CD4-positive, alpha-beta T cell treated with Interleukin-4 for 4 hours (primary cell): Measurements from ENCODE around the gene ATP9B.
"Not testable (repeated sequence)": the region's sequence is repeated elsewhere in the genome, so short reads cannot be mapped to it uniquely, and the experiment has no call there.

Experiments
- DNase-seq: peaks from one replicate; pipeline ENCODE4 v3.0.0-alpha.2; 2020

Gene ATP9B

DNA sequence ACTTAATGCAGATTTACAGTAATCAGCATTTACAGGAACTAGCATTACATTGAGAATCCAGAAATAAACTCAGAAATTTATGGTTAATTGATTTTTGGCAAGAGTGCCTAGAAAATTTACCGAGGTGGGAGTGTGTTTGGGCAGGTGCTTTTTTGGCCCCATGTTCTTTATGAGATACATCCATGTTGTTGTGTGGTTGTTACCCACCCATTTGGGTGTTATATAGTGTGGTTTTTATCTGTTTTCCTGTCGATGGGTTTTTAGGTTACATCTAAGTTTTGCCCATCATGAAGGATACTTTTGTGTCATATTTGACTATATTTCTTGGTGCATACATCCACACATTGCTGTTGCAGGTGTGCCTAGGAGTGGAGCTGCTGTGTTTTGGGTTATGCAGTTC is 82.0 kb downstream of the ATP9B start:
- no peak for DNase-seq

DNA sequence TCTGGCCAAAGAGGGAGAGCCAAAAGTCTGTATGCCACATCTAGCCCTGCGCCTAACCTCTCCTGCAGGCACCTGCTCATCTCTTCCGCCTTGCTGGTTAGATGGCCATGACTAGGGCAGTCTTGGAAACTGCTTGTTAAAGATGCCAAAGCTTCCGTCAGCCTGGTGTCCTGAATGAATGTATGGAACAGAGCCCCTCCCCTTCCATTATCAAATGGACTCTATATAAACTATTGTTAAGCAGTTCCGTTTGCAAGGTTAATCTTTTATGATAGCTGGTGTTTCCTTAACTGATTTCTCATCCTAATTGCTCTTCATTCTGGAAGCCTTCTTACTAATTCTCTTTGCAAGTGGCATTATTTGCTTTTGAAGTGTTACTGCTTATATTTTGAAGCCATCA is 87.1 kb downstream of the ATP9B start:
- no peak for DNase-seq

DNA sequence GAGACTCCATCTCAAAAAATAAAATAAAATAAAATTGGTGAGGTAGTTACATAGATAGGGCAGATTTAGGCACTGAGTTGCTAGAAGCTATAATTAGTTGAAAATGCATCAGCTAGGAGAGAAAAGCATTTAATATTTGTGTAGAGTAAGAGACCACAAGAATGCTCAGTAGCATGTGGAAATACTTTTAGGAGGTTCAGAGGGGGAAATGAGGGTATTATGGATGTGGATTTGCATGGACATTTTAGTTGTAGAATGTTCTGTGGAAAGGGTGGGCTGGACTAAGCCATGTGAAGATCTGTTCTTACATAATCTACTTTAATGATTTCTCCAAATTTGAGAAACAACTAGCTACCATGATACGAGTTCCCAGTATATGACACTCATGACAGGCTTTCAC is 95.5 kb downstream of the ATP9B start:
- DNase-seq: no peak

DNA sequence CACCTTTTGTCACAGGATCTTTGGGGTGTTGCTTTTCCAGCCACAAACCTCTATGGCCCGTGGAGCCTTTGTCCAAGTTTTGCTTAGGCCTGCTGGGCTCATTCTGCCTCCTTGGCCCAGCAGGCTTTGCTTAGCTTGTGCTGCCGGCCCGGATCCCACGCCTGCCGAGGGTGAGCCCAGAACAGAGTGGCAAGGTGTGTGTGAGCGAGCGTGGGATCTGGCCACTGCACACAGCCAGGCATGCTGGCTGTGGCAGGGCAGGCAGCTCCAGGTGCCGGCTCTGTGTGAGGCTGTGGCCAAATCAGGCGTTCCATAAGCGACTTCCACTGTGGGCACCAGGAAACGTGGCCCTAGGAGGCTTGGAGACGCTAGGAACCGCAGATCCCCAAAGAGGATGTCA is 97.5 kb downstream of the ATP9B start:
- DNase-seq: no peak

DNA sequence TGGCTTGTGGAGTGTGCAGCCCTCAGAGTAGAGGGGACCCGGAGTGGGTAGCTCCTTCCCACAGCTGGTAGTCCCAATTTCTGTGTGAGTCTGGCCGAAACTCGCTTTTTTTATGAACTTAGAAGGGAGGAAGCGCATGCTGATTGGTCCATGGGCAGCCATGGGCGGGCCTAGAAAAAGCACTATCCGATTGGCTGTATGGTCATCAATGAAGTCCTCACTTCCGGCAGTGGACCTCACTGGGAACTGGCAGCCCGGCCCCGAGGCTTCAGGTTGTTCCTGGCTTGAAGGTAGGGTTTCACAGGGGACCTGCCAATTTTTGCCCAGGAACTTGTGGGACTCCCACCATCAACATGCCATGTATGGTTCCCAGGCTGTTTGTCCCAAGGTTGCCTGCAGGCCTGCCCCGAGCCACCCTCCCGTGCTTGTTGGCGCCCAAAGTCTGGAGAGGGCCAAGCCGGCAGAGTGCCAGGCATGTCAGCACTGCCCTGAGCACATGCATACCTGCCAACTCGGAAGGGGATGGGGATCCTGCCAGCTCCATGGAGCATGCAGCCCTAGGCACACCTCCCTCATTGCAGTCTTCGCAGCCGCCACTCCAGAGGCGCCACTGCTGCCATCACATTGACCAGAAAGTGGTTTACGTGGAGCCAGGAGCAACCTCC is 98.5 kb downstream of the ATP9B start:
- no peak for DNase-seq

DNA sequence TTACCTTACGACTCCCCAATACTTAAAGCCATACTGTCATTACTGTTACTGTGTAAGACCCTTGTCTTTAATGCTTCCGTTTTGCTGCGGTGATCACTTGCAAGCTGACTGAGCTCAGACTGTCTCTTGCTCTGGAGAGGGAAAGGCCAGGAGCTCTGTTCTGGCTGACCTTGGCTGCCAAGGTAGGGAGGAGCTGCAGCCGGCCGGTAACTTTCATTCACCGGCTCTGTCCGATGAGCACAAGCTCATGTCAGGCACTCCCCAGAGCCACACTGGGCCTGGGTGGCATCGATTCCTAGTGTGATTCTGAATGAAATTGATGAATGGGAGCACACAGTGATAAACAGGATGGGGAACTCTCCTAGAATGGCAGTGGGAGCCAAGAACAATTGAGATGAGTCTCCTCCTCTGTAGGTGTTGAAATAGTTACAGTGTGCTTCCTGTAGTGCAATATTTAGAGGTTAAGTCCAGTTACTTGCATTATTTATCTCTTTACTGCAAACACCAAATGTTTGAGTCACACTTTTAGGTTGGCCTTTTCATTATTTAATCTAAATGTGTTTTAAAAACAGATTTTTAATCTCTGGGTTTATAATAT is 100.9 kb downstream of the ATP9B start:
- no peak for DNase-seq

DNA sequence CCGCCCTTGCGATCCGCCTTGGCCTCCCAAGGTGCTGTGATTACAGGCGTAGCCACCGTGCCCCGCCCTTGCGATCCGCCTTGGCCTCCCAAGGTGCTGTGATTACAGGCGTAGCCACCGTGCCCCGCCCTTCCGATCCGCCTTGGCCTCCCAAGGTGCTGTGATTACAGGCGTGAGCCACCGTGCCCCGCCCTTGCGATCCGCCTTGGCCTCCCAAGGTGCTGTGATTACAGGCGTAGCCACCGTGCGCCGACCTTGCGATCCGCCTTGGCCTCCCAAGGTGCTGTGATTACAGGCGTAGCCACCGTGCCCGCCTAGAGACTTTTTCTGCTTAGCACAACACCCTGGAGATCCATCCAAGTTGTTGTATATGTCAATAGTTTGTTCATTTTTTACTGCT is 103.1 kb downstream of the ATP9B start:
- not testable (repeated sequence) for DNase-seq

DNA sequence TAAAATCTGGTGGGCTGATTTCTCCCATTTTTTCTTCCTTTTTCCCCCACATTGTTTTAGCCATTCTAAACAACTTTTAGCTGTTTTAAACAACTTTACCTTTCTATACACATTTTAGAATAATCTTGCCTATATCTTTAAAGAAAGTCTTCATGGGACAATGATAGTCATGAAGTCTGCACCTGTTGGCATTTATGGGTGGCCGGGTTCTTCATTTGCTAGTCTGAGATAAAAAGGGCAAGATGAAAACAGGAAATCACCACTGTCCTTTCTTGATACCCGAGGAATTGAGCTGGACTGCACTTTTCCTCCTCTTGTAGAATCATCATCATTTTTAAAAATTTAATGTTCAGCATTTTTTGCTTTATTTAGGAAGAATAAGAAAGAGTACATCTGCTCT is 104.5 kb downstream of the ATP9B start:
- DNase-seq: no peak

DNA sequence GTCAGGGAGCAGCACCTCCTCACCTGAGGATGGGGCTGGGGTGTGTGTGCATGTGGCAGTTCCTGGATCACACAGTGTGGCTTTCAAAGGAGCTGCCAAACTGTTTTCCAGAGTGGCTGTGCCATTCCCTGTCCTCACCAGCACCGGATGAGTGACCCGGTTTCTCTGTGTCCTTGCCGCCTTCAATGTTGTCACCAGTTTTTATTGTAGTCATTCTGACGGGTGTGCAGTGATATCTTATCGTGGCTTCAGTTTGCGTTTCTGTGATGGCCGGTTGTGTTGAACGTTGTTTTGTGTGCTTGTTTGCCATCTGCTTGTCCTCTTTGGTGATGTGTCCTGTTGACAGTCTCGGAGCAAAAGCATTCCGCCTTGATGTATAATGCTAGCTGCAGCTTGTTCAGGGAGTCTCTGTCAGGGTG is 108.9 kb downstream of the ATP9B start:
- no peak for DNase-seq

DNA sequence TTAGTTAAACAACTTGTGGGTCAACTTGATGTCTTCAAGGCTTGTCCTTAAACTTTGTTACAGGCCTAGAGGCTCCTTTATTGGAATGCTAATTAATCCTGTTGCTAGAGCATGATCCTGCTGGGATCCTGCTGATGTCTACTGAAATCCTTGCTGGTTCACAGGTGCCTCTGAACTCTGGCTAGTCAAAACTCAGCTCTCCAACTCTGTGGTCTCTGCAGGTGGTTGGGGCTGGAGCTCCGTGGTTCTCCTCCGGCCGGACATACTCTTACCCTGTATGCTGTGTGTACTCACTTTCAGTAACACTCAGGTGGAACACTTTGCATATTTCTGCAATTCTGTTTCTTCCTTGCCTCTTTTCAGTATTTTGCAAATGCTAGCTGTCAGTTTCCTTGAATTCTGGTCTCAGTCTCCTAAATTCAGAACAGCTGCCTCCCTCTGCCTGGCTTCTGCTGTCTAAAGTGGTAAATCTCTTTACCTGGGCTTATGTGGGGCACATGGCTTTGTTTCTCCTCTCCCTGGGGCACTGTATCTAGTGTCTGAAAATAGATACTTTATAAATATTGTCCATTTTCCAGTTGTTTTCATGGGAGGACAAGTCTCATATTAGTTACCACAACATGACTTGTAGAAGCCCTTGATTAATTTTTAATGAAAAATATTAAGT is 113.0 kb downstream of the ATP9B start:
- DNase-seq: no peak

DNA sequence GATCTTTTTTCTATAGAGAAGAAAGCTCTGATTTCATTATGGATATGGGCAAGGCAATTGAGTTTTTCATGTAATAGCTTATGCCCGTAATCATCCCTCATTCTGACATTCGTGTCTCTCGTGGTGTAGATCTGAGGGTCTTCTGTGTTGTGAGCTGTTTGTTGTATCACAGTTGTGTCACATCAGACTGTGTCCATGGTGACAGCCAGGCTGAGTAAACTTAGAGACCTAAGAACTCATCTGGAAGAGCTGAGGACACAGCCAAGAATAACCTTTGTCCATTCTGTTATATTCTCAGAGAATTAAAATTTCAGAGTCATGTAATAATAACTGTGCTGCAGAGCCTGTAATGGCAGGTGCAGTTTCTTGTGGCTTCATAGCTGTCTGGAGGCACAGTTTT is 116.5 kb downstream of the ATP9B start:
- DNase-seq: no peak

DNA sequence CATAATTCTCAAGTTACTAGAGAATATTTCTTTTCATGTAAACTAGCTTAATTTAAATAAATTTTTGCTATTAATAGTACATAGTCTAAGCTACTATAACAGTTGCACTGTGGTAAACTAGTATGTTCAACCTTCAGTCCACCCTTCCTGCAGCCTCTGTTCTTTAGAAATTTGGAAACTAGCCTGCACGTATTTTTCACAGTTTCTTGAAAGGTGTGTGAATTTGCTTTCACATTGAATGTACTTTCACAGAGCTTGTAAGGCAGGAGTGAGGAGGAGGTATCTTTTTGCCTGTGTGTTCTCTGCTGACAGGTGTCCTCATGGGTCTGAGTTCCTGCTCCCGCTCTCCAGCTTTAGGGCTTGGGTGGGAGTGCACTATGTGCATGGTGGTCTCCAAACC is 117.5 kb downstream of the ATP9B start:
- DNase-seq: no peak

DNA sequence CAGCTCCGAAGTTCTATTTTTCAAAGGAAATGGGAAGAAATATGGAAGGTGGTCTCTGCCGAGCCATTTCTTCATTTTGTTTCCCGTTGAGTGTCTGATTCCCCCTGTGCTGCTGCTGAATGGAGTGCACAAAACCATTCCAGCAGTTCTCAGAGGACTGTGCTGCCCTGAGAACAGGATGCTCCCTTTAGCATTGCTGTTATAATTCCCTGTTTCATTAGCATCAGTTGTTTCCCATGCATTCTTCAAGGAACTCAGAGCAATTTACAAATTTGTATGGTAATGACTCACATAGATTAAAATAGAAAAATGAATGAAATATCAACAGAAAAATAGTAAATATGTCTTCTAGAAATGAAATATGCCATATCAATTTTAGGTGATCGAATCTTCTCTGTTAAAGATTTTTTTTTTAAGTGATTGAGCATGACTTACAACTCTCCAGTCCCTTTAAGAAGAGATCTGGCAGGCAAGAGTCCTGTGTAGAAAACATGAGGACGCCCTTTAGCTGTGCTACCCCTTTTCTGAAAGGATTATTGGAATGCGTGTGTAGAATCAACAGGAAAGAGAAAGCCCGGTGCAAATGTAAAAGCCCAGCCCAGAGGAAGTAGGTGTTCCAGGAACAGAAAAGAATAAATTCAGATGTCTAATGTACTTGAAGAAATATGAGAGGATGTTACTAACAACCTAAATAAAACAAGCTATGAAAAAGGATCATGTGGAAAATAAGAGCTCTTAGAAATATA is 118.5 kb downstream of the ATP9B start:
- DNase-seq: no peak

DNA sequence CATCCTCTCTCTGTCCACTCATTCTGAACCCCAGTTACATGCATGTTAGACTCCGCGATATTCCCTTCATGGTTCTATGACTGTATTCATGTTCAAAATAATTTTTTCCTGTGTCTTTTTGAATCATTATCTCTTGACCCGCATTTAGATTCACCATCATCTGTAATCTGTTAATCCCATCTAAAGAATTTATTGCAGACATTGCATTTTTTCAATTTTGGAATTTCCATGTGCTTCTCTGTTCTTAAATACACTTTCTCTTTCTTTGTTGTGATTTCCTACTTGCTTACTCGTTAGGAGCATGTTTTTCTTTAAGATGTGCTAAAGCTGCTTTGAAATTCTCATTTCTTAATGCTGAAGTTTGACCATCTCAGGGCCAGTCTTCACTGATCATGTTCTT is 122.2 kb downstream of the ATP9B start:
- no peak for DNase-seq

DNA sequence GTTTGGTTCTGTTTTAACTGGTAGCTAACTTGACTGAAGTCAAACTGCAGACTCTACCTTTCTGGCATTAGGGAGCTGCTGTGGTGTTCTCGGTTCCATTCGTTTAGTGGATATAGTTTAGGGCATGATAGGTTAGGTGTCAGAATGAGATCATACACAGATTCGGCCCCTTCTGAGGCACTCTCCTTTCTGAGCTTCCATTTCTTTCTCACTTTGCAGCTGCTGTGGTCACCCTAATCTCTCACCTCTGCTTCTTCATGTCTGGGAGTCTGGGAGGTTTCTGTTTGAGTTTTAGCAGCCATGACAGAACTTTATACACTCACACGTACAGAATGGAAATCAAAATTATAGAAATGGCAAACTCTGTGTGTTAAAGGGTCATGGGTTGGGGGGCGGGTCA is 122.8 kb downstream of the ATP9B start:
- no peak for DNase-seq

DNA sequence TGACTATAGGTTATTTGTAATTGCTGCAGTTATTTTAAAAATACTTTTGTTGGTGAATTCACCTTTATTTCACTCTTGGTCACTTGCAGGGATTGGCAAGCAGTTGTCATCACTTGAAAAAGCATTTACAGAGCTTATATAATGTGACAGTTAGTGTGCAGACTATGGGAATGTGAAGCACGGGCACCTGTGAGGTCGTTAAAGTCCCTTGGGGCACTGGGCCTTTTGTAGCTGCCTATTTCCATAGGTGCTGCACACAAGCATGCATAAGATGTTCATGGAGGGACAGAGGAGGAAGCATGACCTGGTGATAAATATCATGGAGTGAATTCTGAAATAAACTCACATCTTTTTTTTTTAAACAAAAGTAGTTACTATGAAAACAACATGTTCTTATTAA is 124.6 kb downstream of the ATP9B start:
- DNase-seq: no peak

DNA sequence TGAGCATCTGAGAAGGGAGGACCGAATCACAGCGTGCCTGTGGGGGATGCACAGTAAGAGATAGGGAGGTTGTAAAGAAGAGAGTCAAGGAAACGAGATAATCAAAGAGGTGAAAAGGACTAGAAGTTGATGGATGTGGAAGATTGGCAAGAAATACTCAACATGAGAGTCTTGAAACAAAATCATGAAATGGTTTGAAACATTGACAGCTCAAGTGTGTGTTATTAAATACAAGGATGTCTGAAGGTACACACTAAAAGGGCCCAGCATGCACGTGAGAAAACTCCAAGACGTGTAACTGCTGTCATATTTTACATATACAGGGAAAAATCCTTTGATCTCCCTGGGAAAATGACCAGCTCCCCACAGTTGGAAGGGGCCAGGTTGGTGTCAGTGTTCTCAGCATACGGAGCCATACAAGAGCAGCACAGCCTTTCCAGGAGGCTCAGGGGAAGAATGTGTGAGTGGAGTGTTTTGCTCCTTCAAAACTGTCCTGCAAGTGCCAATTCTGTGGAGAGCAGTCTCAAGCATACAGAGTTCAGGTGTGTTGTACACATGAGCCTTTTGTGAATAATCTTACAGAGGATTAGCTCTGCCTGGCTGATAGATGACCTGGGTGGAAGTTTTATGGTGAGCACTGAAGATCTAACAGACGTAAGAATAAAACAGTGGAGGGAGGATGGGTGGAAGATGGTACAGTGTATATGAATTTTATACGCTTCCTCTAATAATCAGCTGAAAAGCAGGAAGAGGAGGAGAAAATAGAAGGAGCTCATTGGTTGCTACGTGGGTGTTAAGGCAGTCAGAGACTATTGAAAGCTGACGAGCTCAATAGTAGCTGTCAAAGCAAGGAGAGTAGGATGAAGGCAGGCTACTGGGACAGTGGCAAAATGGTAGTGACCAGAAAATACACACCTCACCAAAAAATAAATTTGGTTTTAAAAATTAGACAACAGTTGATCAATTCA is 126.8 kb downstream of the ATP9B start:
- DNase-seq: no peak

DNA sequence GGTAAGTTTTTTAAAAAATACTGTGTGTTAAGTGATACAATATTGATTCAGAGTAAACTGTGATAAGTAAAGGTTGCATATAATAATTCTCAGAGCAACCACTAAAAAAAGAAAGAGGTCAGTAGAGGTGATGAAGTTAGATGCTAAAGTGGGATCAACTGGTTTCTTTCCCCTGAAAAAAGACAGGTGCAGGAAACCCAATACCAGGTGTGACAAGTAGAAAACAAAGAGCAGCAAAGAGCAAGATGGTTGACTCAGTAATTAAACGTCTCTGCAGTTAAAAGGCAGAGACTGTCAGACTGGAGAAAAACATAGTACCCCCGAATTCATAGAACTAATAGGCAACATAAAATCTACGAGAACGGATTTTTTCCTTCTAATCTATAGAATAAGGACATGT is 128.3 kb downstream of the ATP9B start:
- no peak for DNase-seq

DNA sequence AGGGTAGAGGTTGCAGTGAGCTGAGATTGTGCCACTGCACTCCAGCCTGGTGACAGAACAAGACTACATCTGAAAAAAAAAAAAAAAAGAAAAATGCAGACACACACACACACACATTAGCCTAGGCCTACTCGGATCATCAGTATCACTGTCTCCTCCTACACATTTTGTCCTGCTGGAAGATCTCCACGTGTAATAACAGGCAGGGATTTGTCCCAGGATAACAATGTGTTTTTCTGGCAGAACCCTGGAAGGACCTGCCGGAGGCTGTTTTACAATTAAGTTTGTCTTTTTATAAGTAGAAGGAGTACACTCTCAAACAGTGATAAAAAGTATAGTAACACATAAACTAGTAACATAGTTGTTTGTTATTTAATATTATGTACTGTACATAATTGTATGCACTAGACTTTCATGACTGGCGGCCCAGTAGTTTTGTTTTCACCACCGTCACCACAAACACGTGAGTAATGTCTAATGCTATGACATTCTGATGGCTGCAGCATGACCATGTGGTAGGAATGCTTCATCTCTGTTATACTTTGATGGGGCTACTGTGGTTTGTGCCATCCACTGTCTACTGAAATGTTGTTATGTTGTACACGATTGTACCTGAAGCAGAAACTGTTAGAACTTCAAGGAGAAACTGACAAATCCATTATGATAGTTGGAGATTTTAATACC is 130.6 kb downstream of the ATP9B start:
- DNase-seq: peak; percentile 8

DNA sequence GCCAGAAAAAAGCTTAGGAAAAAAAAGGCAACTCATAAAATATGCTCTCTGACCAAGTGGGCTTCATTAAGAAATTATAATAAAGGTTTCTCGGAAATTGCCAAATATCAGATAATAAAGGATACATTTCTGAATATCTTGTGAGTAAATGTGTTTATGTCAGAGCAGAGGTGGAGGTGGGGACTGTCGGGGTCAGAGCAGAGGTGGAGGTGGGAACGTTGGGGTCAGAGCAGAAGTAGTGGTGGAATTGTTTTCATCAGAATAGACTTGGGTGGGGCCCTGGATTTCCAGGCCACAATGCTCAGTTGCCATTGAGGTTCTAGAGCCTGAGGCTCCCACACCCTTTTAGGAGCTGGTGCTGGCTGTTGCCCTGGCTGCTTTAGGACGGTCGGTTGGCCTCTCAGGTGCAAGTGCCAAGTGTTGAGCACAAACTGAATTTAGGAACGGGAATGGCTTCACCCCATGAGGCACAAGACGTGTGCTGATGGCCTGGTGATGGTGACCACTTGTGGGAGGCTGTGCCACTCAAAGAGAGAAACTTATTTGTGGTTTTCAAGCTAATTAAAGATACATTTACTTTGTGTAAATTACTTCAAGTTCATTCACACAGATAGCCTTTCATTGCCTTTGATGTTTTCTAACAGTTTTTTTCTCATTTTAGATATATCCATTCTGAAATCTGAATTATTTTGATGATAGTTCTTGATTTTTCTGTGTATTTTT is 131.5 kb downstream of the ATP9B start:
- DNase-seq: no peak

DNA sequence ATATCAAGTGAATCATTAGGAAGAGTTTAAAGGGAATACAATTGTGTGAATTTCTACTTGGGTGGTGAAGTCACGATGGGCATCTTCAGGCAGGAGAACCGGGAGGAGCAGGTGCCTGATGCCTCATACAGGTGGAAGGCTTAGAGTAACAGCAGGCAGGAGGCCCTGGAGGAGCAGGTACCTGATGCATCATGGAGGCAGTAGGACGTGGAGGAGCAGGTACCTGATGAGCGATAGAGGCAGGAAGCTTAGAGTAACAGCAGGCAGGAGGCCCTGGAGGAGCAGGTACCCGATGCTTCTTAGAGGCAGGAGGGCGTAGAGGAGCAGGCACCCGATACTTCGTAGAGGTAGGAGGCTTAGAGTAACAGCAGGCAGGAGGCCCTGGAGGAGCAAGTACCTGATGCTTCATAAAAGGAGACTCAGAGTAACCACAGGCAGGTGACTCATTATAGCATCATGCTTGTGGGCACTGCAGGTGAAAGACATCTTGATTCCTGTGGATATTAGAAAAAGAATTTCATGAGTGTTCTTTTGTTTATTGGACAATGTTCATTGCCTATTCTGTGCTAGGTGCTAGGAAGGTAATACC is 133.9 kb downstream of the ATP9B start:
- DNase-seq: peak; percentile 47
